ENCODE results near the gene SDHB. TPM values are rescaled to one million over a fixed set of nuclear protein-coding genes. Genes with fewer than 3 reads are reported as not detected.

Gene SDHB
- total RNA-seq, 1 experiment from 2014 or later: 159 TPM

DNA sequence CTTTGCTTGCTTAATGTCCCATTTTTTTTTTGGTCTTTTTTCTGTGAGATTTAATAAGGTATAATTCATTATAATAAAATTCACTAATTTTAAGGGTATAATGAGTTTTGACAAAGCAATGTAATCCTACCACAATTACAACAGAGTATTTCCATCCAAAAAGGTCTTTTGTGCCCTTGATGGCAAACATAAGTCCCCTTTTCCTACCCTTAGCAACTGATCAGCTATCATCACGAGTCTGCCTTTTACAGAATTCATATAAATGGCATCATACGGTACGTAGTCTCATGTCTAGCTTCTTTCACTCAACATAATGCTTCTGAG, 7.5 kb downstream of the SDHB start:
- Histone ChIP-seq H3K4me1 (ENCODE audit: control insufficient read depth in 1 of 2, insufficient read depth in 2 of 2, low read length in 2 of 2) (no peaks in the 10 kb centered on the region), H4K20me1 (ENCODE audit: insufficient read depth) (no peaks in the 10 kb centered on the region), H3K4me3 (replicated peaks in 1 of 2; ENCODE audit: low read depth in 1 of 2, low read length in 2 of 2) (no peak overlapping the region), H3K36me3 (ENCODE audit: control insufficient read depth in 1 of 2, insufficient read depth in 2 of 2, low read length in 2 of 2) (peaks cover 29 to 31% of the 10 kb centered on the region in 2 experiments; a peak in 3 of 4 replicates), H3K79me2 (ENCODE audit: insufficient read depth, low read length) (peaks cover 78% of the 10 kb centered on the region), H3K9me2 (ENCODE audit: insufficient read depth) (no peaks in the 10 kb centered on the region), H3K27ac (ENCODE audit: low read depth, low read length) (no peak overlapping the region), H2AFZ (ENCODE audit: low read depth, low read length, poor library complexity, severe bottlenecking) (no peak overlapping the region), H3K9ac (ENCODE audit: low read length) (no peak overlapping the region), H3K4me2 (ENCODE audit: low read length) (no peak overlapping the region), H3K9me3 (ENCODE audit: control insufficient read depth in 1 of 2, insufficient read depth in 1 of 2, low read depth in 1 of 2, low read length in 2 of 2) (no peaks in the 10 kb centered on the region), H3K27me3 (ENCODE audit: insufficient read depth, low read length) (no peaks in the 10 kb centered on the region)
- no peak for DNase-seq (ENCODE audit: low read depth, low spot score)
- POLR2A ChIA-PET: interaction anchor here (0.9 kb wide), 1 partner anchor 142 kb away, joined by 3 read pairs; no protein-coding TSS in a partner anchor
- TF ChIP-seq, protein P1, sequence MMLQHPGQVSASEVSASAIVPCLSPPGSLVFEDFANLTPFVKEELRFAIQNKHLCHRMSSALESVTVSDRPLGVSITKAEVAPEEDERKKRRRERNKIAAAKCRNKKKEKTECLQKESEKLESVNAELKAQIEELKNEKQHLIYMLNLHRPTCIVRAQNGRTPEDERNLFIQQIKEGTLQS (IDR thresholded peaks at IDR 0.05): no peak
- TF ChIP-seq SRF (IDR thresholded peaks at IDR 0.05; ENCODE audit: low read depth): 0 out of 2 replicates have a peak, but pooled peaks have one; percentile 7
- BruUV-seq (replicated peaks): no TSS peak
- no peak; the same call in 1 of the 2 replicates for ATAC-seq
- intact Hi-C loops (cut with micrococcal nuclease): loop anchor here (1.0 to 5.0 kb wide), 3 partner anchors 34 to 95 kb away; partner anchors contain the start of gene ATP13A2
- CTCF ChIA-PET: interaction anchor here (0.8 to 2.3 kb wide), 5 partner anchors 85 to 425 kb away, joined by 3 to 15 read pairs (median 5); no protein-coding TSS in a partner anchor
- RAD21 ChIA-PET (ENCODE audit: low non-redundant PET in 1 of 2, low total read pairs in 2 of 2, uncharacterized antibody in 2 of 2, unreplicated experiment in 2 of 2): interaction anchor here (0.9 to 1.3 kb wide), 2 partner anchors 93 to 95 kb away, joined by 3 to 6 read pairs; no protein-coding TSS in a partner anchor

DNA sequence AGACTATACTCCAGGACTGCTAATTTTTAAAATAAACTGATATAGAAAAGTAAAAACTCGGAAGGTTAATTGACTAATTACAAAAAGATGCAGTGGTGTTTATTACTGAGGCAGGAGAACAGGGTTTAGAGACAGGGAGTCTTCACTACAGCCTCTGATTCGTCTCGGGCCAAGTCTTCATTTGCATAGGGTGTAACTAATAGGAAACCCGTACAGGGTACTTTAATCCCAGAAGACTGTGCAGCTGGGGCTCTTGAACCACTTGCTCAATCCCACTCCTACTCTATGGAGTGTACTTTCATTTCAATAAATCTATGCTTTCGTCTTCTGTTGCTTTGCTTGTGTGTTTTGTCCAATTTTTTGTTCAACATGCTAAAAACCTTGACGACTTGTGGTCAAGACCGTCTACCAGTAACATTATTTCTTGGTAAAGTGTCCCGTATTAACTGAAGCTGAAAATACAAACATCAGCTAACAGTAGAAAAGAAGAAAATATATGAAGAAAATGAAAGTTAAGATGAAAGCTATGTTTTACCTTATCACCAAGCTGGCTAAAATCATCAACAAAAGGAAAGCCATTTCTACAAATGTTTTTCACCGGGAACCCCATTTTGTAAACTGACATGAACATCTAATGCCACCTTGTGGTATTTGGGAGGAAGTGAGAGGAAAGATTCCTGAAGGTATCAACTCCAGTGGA, 8.0 kb downstream of the SDHB start:
- Histone ChIP-seq H3K9ac (ENCODE audit: low read length) (no peak overlapping the region), H3K9me2 (ENCODE audit: insufficient read depth) (no peaks in the 10 kb centered on the region), H3K79me2 (ENCODE audit: insufficient read depth, low read length) (peaks cover 73% of the 10 kb centered on the region), H3K4me2 (ENCODE audit: low read length) (no peak overlapping the region), H3K27ac (ENCODE audit: low read depth, low read length) (no peak overlapping the region), H3K36me3 (ENCODE audit: control insufficient read depth in 1 of 2, insufficient read depth in 2 of 2, low read length in 2 of 2) (peaks cover 28 to 31% of the 10 kb centered on the region in 2 experiments; a peak in 3 of 4 replicates), H3K4me1 (ENCODE audit: control insufficient read depth in 1 of 2, insufficient read depth in 2 of 2, low read length in 2 of 2) (no peaks in the 10 kb centered on the region), H2AFZ (ENCODE audit: low read depth, low read length, poor library complexity, severe bottlenecking) (no peak overlapping the region), H3K9me3 (ENCODE audit: control insufficient read depth in 1 of 2, insufficient read depth in 1 of 2, low read depth in 1 of 2, low read length in 2 of 2) (no peaks in the 10 kb centered on the region), H3K4me3 (replicated peaks in 1 of 2; ENCODE audit: low read depth in 1 of 2, low read length in 2 of 2) (no peak overlapping the region), H4K20me1 (ENCODE audit: insufficient read depth) (no peaks in the 10 kb centered on the region), H3K27me3 (ENCODE audit: insufficient read depth, low read length) (no peaks in the 10 kb centered on the region)
- POLR2A ChIA-PET: interaction anchor here (0.9 kb wide), 1 partner anchor 141 kb away, joined by 3 read pairs; no protein-coding TSS in a partner anchor
- ATAC-seq (peak; percentile 68; the same call in 1 of the 2 replicates), DNase-seq (ENCODE audit: low read depth, low spot score) (peak; percentile 49)
- no TSS peak for BruUV-seq (replicated peaks)
- intact Hi-C loops (cut with micrococcal nuclease): loop anchor here (1.0 to 5.0 kb wide), 3 partner anchors 33 to 94 kb away; partner anchors contain the start of gene ATP13A2
- CTCF ChIA-PET: interaction anchor here (0.8 to 2.3 kb wide), 7 partner anchors 35 to 425 kb away, joined by 3 to 15 read pairs (median 4); no protein-coding TSS in a partner anchor
- RAD21 ChIA-PET (ENCODE audit: low non-redundant PET in 1 of 2, low total read pairs in 2 of 2, uncharacterized antibody in 2 of 2, unreplicated experiment in 2 of 2): interaction anchor here (0.9 to 1.3 kb wide), 2 partner anchors 92 to 95 kb away, joined by 3 to 6 read pairs; no protein-coding TSS in a partner anchor
- peak; percentile 92 for TF ChIP-seq RAD21 (IDR thresholded peaks at IDR 0.05; ENCODE audit: low read depth)
- no peak for TF ChIP-seq FOSL1 (IDR thresholded peaks at IDR 0.05; ENCODE audit: low read depth)
- TF ChIP-seq POLR2AphosphoS5 (IDR thresholded peaks at IDR 0.05; ENCODE audit: low read depth, low read length): no peak
- TF ChIP-seq, protein P2, sequence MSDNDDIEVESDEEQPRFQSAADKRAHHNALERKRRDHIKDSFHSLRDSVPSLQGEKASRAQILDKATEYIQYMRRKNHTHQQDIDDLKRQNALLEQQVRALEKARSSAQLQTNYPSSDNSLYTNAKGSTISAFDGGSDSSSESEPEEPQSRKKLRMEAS (IDR thresholded peaks at IDR 0.05): no peak
- no peak for TF ChIP-seq EZH2phosphoT487 (IDR thresholded peaks at IDR 0.05; ENCODE audit: borderline replicate concordance)
- no peak for TF ChIP-seq ZNF274 (IDR thresholded peaks at IDR 0.05; ENCODE audit: low read depth, low read length)
- no peak for TF ChIP-seq JUND (IDR thresholded peaks at IDR 0.05)
- TF ChIP-seq, protein P3, sequence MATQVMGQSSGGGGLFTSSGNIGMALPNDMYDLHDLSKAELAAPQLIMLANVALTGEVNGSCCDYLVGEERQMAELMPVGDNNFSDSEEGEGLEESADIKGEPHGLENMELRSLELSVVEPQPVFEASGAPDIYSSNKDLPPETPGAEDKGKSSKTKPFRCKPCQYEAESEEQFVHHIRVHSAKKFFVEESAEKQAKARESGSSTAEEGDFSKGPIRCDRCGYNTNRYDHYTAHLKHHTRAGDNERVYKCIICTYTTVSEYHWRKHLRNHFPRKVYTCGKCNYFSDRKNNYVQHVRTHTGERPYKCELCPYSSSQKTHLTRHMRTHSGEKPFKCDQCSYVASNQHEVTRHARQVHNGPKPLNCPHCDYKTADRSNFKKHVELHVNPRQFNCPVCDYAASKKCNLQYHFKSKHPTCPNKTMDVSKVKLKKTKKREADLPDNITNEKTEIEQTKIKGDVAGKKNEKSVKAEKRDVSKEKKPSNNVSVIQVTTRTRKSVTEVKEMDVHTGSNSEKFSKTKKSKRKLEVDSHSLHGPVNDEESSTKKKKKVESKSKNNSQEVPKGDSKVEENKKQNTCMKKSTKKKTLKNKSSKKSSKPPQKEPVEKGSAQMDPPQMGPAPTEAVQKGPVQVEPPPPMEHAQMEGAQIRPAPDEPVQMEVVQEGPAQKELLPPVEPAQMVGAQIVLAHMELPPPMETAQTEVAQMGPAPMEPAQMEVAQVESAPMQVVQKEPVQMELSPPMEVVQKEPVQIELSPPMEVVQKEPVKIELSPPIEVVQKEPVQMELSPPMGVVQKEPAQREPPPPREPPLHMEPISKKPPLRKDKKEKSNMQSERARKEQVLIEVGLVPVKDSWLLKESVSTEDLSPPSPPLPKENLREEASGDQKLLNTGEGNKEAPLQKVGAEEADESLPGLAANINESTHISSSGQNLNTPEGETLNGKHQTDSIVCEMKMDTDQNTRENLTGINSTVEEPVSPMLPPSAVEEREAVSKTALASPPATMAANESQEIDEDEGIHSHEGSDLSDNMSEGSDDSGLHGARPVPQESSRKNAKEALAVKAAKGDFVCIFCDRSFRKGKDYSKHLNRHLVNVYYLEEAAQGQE (IDR thresholded peaks at IDR 0.05; ENCODE audit: low read depth): no peak
- no peak for TF ChIP-seq TCF7L2 (IDR thresholded peaks at IDR 0.05; ENCODE audit: borderline replicate concordance, extremely low read depth, insufficient read depth, insufficient read length)
- no peak for TF ChIP-seq SP1 (IDR thresholded peaks at IDR 0.05; ENCODE audit: low read depth)
- no peak for TF ChIP-seq ELF1 (IDR thresholded peaks at IDR 0.05; ENCODE audit: borderline replicate concordance, low read depth)
